IMR-90 (cell line): ENCODE measurements around the gene ATP7A. TPM values are rescaled to one million over a fixed set of nuclear protein-coding genes. Genes with fewer than 3 reads are reported as not detected.

Experiments used
- ATAC-seq: fragments of 200-7000 bp; cut with Tn5 transposase; 2 replicates; pipeline ENCODE4 v1.9.1; 2020; ENCODE audit warnings: low read depth, mild to moderate bottlenecking, moderate library complexity
- BruUV-seq: library from RNA; stranded (reverse); fragments of 400-500 nt; replicated peaks from 2 replicates; lab custom pipeline; 2021; lab: Mats Ljungman, UMichigan
- CTCF ChIA-PET: fragments of 300-600 bp; formaldehyde crosslinking; extraction: SDS; loops from one replicate; lab custom pipeline; 2021; ENCODE audit warnings: antibody characterized with exemption; lab: Yijun Ruan, JAX
- POLR2A ChIA-PET: fragments of 300-600 bp; sonication (Branson Sonifier 250); formaldehyde crosslinking; loops from one replicate; lab custom pipeline; 2022; ENCODE audit warnings: antibody characterized with exemption; ENCODE audit not compliant: unreplicated experiment; lab: Charles Lee
- DNase-seq: peaks from one replicate; pipeline ENCODE4 v3.0.0; 2013
- H2AFZ ChIP-seq: replicated peaks from 2 replicates; pipeline ENCODE3; 2013; ENCODE audit warnings: low read length, mild to moderate bottlenecking; ENCODE audit not compliant: poor library complexity
- H2AK5ac ChIP-seq: 2 replicates; pipeline ENCODE4 v1.6.1; 2013; ENCODE audit warnings: low read depth, low read length, inconsistent platforms
- H2AK9ac ChIP-seq: replicated peaks from 2 replicates; pipeline ENCODE3; 2013; ENCODE audit warnings: mild to moderate bottlenecking, low read depth, low read length, moderate library complexity; ENCODE audit not compliant: poor library complexity
- H2BK120ac ChIP-seq: 2 replicates; pipeline ENCODE4 v1.6.1; 2013; ENCODE audit warnings: low read depth, low read length, inconsistent platforms
- H2BK15ac ChIP-seq: 3 replicates; pipeline ENCODE4 v1.6.1; 2013; ENCODE audit warnings: low read depth, low read length, inconsistent platforms
- H2BK20ac ChIP-seq: 2 replicates; pipeline ENCODE4 v1.6.1; 2013; ENCODE audit warnings: low read depth, mild to moderate bottlenecking, inconsistent platforms, low read length, moderate library complexity
- H2BK5ac ChIP-seq: 2 replicates; pipeline ENCODE4 v1.6.1; 2013; ENCODE audit warnings: mild to moderate bottlenecking, low read depth, low read length, inconsistent platforms; ENCODE audit not compliant: poor library complexity, severe bottlenecking
- H3K14ac ChIP-seq: replicated peaks from 2 replicates; pipeline ENCODE4 v1.6.1; 2013; ENCODE audit warnings: low read depth, low read length, inconsistent platforms
- H3K18ac ChIP-seq: 2 replicates; pipeline ENCODE4 v1.6.1; 2013; ENCODE audit warnings: low read depth, low read length, control low read depth
- H3K23ac ChIP-seq: 2 replicates; pipeline ENCODE4 v1.6.1; 2013; ENCODE audit warnings: low read depth, low read length, inconsistent platforms
- H3K27ac ChIP-seq: 2 replicates; pipeline ENCODE4 v1.5.1; 2013; ENCODE audit warnings: mild to moderate bottlenecking, control low read depth, low read length; ENCODE audit not compliant: insufficient read depth
- H3K27me3 ChIP-seq: 2 replicates; pipeline ENCODE4 v1.6.1; 2013; ENCODE audit warnings: low read length; ENCODE audit not compliant: control insufficient read depth, insufficient read depth
- H3K36me3 ChIP-seq: 2 replicates; pipeline ENCODE4 v1.6.1; 2013; ENCODE audit warnings: low read length, mixed read lengths; ENCODE audit not compliant: control insufficient read depth, insufficient read depth
- H3K4ac ChIP-seq: 2 replicates; pipeline ENCODE4 v1.6.1; 2013; ENCODE audit warnings: low read depth, low read length, inconsistent platforms
- H3K4me1 ChIP-seq: 2 replicates; pipeline ENCODE4 v1.6.1; 2013; ENCODE audit warnings: low read length, mixed read lengths; ENCODE audit not compliant: control insufficient read depth, insufficient read depth
- H3K4me2 ChIP-seq: 2 replicates; pipeline ENCODE4 v1.6.1; 2013; ENCODE audit warnings: low read depth, mild to moderate bottlenecking, control low read depth, low read length, moderate library complexity
- H3K4me3 ChIP-seq: 2 replicates; pipeline ENCODE4 v1.5.1; 2013; ENCODE audit warnings: low read depth, mild to moderate bottlenecking, control low read depth, low read length, moderate library complexity; ENCODE audit not compliant: insufficient read depth
- H3K56ac ChIP-seq: 2 replicates; pipeline ENCODE4 v1.6.1; 2013; ENCODE audit warnings: low read length, inconsistent platforms; ENCODE audit not compliant: insufficient read depth; ENCODE audit errors: extremely low read depth
- H3K79me1 ChIP-seq, 2 experiments: 2 replicates each; pipeline ENCODE4 v1.6.1; 2013; ENCODE audit warnings: low read length in 2 of 2, inconsistent platforms in 1 of 2, low read depth in 1 of 2
- H3K9ac ChIP-seq: 2 replicates; pipeline ENCODE4 v1.6.1; 2013; ENCODE audit warnings: low read depth, low read length, control low read depth
- H3K9me1 ChIP-seq: 2 replicates; pipeline ENCODE4 v1.6.1; 2013; ENCODE audit warnings: low read length, inconsistent platforms; ENCODE audit not compliant: insufficient read depth
- H3K9me3 ChIP-seq: 2 replicates; pipeline ENCODE4 v1.6.1; 2013; ENCODE audit warnings: low read length; ENCODE audit not compliant: control insufficient read depth, insufficient read depth
- H4K20me1 ChIP-seq: 2 replicates; pipeline ENCODE4 v1.6.1; 2013; ENCODE audit warnings: low read length, inconsistent platforms; ENCODE audit not compliant: insufficient read depth
- H4K5ac ChIP-seq: 2 replicates; pipeline ENCODE4 v1.6.1; 2013; ENCODE audit warnings: mild to moderate bottlenecking, low read depth, low read length, control low read depth
- H4K8ac ChIP-seq, 2 experiments: 2 replicates each; pipeline ENCODE4 v1.6.1; 2013; ENCODE audit warnings: low read depth in 2 of 2, low read length in 2 of 2, control low read depth in 1 of 2, inconsistent platforms in 1 of 2
- H4K91ac ChIP-seq: 2 replicates; pipeline ENCODE4 v1.6.1; 2013; ENCODE audit warnings: low read depth, low read length, inconsistent platforms; ENCODE audit not compliant: insufficient read depth
- CHD1 ChIP-seq: IDR thresholded peaks from 2 replicates; pipeline ENCODE4 v1.6.1; 2012; ENCODE audit warnings: low read depth, low read length, improper control_type of control experiment
- FOS ChIP-seq: fragments of 150-350 bp; IDR thresholded peaks from 2 replicates; pipeline ENCODE4 v1.6.1; 2016; ENCODE audit warnings: low read depth, low read length
- MAFK ChIP-seq: IDR thresholded peaks from 2 replicates; pipeline ENCODE4 v1.6.1; 2012; ENCODE audit warnings: low read depth, low read length, improper control_type of control experiment
- MAZ ChIP-seq: IDR thresholded peaks from 2 replicates; pipeline ENCODE4 v1.6.1; 2012; ENCODE audit warnings: low read depth, mild to moderate bottlenecking, low read length, improper control_type of control experiment, moderate library complexity, borderline replicate concordance
- MXI1 ChIP-seq: IDR thresholded peaks from 2 replicates; pipeline ENCODE4 v1.6.1; 2012; ENCODE audit warnings: low read depth, mild to moderate bottlenecking, low read length, moderate library complexity, borderline replicate concordance
- POLR2A ChIP-seq: IDR thresholded peaks from 2 replicates; pipeline ENCODE4 v1.6.1; 2012; ENCODE audit warnings: mild to moderate bottlenecking, low read depth, low read length
- RAD21 ChIP-seq: IDR thresholded peaks from 2 replicates; pipeline ENCODE4 v1.6.1; 2012; ENCODE audit warnings: low read length, improper control_type of control experiment
- RFX5 ChIP-seq: IDR thresholded peaks from 2 replicates; pipeline ENCODE4 v1.8.0; 2012; ENCODE audit warnings: low read depth, mild to moderate bottlenecking, low read length, moderate library complexity
- USF2 ChIP-seq: fragments of 150-350 bp; IDR thresholded peaks from 2 replicates; pipeline ENCODE4 v1.6.1; 2017; ENCODE audit warnings: mild to moderate bottlenecking, antibody characterized with exemption, low read length, low read depth
- WGBS, 2 experiments: methylation state at CpG; one replicate each; pipeline versions ENCODE4 v1.1.5 to v1.1.7; 2013; ENCODE audit warnings: missing lambda C conversion rate in 2 of 2; ENCODE audit not compliant: insufficient read length in 1 of 2; ENCODE audit errors: extremely low coverage in 2 of 2; 5-methylcytosine and 5-hydroxymethylcytosine counted together
- dilution Hi-C: fragments of 300-500 bp; cut with HindIII; formaldehyde crosslinking; loops from one replicate; pipeline ENCODE4 v1.14.3; 2018; ENCODE audit warnings: low sequenced_read_pairs; ENCODE audit not compliant: unreplicated experiment
- in situ Hi-C: fragments of 300-500 bp; cut with MboI; formaldehyde crosslinking; loops from 3 replicates; pipeline ENCODE4 v1.14.3; 2019; ENCODE audit warnings: low sequenced_read_pairs, inconsistent platforms, mixed read lengths
- intact Hi-C: fragments of 100-400 bp; cut with micrococcal nuclease; formaldehyde crosslinking; loops from 2 replicates; pipeline ENCODE4 v1.10.0; 2022
- polyA plus RNA-seq, 3 experiments: library from polyadenylated mRNA; depleted of rRNA; stranded (reverse); fragments of >200 nt; gene quantifications; 2 replicates each; pipeline ENCODE4 v1.2.3, GENCODE V29; 2012; ENCODE audit warnings: low replicate concordance in 1 of 3
- total RNA-seq: library from RNA; depleted of rRNA; stranded (reverse); fragments of >200 nt; gene quantifications from 2 replicates; pipeline ENCODE4 v1.2.3, GENCODE V29; 2012

ATP7A gene
- total and polyA plus RNA-seq, 2 of the 4 experiments (the other 2 are of a cell fraction) = 4.2 to 22.4 TPM

GRCh38 chrX:77930581-77930980 lies 20.1 kb downstream of the ATP7A start:
- no peak overlapping the region for H4K8ac ChIP-seq
- H3K4me1 ChIP-seq = no peaks in the 10 kb centered on the region
- H3K27me3 ChIP-seq = no peaks in the 10 kb centered on the region
- dilution Hi-C loops (no loop called here), in situ Hi-C loops (no loop called here), intact Hi-C loops (no loop called here)
- H3K36me3 ChIP-seq = no peaks in the 10 kb centered on the region
- H3K9ac ChIP-seq = no peak overlapping the region
- H4K20me1 ChIP-seq = no peaks in the 10 kb centered on the region
- H3K4me3 ChIP-seq = no peak overlapping the region
- ATAC-seq = no peak
- no peak overlapping the region for H4K5ac ChIP-seq
- no peak overlapping the region for H2AFZ ChIP-seq
- H2AK9ac ChIP-seq = no peak overlapping the region
- no peaks in the 10 kb centered on the region for H3K79me1 ChIP-seq
- H3K9me3 ChIP-seq = no peaks in the 10 kb centered on the region
- H2BK20ac ChIP-seq = no peak overlapping the region
- H2BK120ac ChIP-seq = no peak overlapping the region
- no CpG with 5 or more reads among the region's 1 CpG for WGBS, 2 experiments
- no peak overlapping the region for H3K4me2 ChIP-seq
- H3K4ac ChIP-seq = no peak overlapping the region
- H3K23ac ChIP-seq = no peak overlapping the region
- no peak overlapping the region for H3K27ac ChIP-seq
- no peak overlapping the region for H2BK15ac ChIP-seq
- H2AK5ac ChIP-seq = no peak overlapping the region
- no peak overlapping the region for H4K91ac ChIP-seq
- CTCF ChIA-PET = no interaction called here
- H3K14ac ChIP-seq = no peak overlapping the region
- no peak for DNase-seq
- no TSS peak for BruUV-seq
- POLR2A ChIA-PET = no interaction called here
- no peaks in the 10 kb centered on the region for H3K9me1 ChIP-seq
- no peak overlapping the region for H2BK5ac ChIP-seq
- H3K56ac ChIP-seq = no peak overlapping the region
- TF ChIP-seq USF2 (no peak), POLR2A (no peak), MAZ (no peak), FOS (no peak), RFX5 (no peak), RAD21 (no peak), MXI1 (no peak), CHD1 (no peak), MAFK (no peak)
- H3K18ac ChIP-seq = no peak overlapping the region
